ENCODE results near the gene SPEN.

The SPEN gene

DNA sequence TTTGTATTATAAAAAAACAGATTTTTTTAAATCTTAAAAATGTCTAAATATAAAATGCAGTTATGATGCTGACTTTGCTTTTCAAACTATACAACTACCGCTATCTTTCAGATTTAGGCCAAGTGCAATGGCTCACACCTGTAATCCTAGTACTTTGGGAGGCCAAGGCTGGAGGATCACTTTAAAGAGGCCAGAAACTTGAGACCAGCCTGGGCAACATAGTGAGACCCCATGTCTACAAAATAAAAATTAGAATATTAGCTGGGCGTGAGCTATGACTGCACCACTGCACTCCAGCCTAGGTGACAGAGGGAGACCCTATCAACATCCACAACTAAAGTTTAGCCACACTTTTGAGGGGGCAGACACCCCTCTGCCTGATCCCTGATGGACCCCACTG is 108.0 kb downstream of the SPEN start:
- Histone ChIP-seq H3K4me1 (ENCODE audit: control insufficient read depth in 1 of 2, insufficient read depth in 2 of 2, low read length in 2 of 2) (peaks cover 11 to 23% of the 10 kb centered on the region in 2 experiments), H4K91ac (ENCODE audit: low read depth, low read length) (no peak overlapping the region), H3K9ac (ENCODE audit: low read length) (no peak overlapping the region), H3K9me3 (ENCODE audit: insufficient read depth, low read depth, low read length) (no peaks in the 10 kb centered on the region), H2AFZ (ENCODE audit: insufficient read depth, low read length, poor library complexity) (no peak overlapping the region), H3K4me3 (ENCODE audit: low read depth, low read length) (no peak overlapping the region), H4K12ac (ENCODE audit: low read depth, low read length) (no peak overlapping the region), H2BK120ac (ENCODE audit: insufficient read depth, low read length, poor library complexity) (no peak overlapping the region), H3K36me3 (ENCODE audit: control insufficient read depth in 1 of 2, insufficient read depth in 2 of 2, low read length in 2 of 2) (peaks cover 0 to 4% of the 10 kb centered on the region in 2 experiments), H3K79me2 (ENCODE audit: control insufficient read depth, insufficient read depth, low read length, poor library complexity) (peaks cover 2% of the 10 kb centered on the region), H3K14ac (ENCODE audit: low read length) (no peak overlapping the region), H3K27me3 (ENCODE audit: insufficient read depth, low read length) (no peaks in the 10 kb centered on the region), H3K18ac (ENCODE audit: low read length) (no peak overlapping the region), H2BK12ac (ENCODE audit: low read length) (no peak overlapping the region), H3K4me2 (ENCODE audit: low read length) (no peak overlapping the region), H3K23ac (ENCODE audit: low read length) (no peak overlapping the region), H2BK5ac (ENCODE audit: low read depth, low read length, poor library complexity) (no peak overlapping the region), H2AK5ac (ENCODE audit: low read length) (no peak overlapping the region), H4K8ac (ENCODE audit: low read depth, low read length) (no peak overlapping the region), H3K4ac (ENCODE audit: low read depth, low read length) (no peak overlapping the region), H3K79me1 (ENCODE audit: low read length) (peaks cover 4% of the 10 kb centered on the region), H3K27ac (ENCODE audit: low read depth, low read length) (no peak overlapping the region)
- no CpG with 5 or more reads among the region's 2 CpGs for WGBS (ENCODE audit: extremely low coverage, insufficient coverage, insufficient read length)
- DNase-seq, result no peak

DNA sequence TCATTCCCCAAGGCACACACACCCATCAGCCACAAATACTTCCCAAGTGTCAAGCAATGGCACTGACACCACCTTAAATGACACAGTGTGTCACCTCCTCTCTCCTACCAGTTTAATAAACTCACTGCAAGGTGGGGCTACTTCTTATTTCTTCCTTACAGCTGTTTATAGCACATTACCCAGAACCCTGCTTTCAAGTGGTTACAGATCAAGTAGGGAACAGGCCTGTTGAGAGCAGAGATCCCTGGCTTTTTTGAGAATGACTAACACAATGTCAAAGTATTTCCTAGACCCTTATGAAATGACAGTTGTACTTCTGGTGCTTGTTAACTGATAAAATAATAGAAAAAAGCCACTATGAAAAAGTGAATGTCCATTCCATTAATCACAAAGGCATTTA is 108.6 kb downstream of the SPEN start:
- no peak overlapping the region for H3K4ac ChIP-seq (ENCODE audit: low read depth, low read length)
- no peak overlapping the region for H3K14ac ChIP-seq (ENCODE audit: low read length)
- no peak overlapping the region for H2BK120ac ChIP-seq (ENCODE audit: insufficient read depth, low read length, poor library complexity)
- H3K27ac ChIP-seq (ENCODE audit: low read depth, low read length), result no peak overlapping the region
- H3K9me3 ChIP-seq (ENCODE audit: insufficient read depth, low read depth, low read length), result no peaks in the 10 kb centered on the region
- no peaks in the 10 kb centered on the region for H3K27me3 ChIP-seq (ENCODE audit: insufficient read depth, low read length)
- H2BK5ac ChIP-seq (ENCODE audit: low read depth, low read length, poor library complexity), result no peak overlapping the region
- peak in 1 of 2 donors; percentile 75 for DNase-seq
- peaks cover 0 to 4% of the 10 kb centered on the region in 2 experiments for H3K36me3 ChIP-seq (ENCODE audit: control insufficient read depth in 1 of 2, insufficient read depth in 2 of 2, low read length in 2 of 2)
- H3K79me2 ChIP-seq (ENCODE audit: control insufficient read depth, insufficient read depth, low read length, poor library complexity), result peaks cover 2% of the 10 kb centered on the region
- no peak overlapping the region for H4K12ac ChIP-seq (ENCODE audit: low read depth, low read length)
- no peak overlapping the region for H3K23ac ChIP-seq (ENCODE audit: low read length)
- H3K9ac ChIP-seq (ENCODE audit: low read length), result no peak overlapping the region
- H4K8ac ChIP-seq (ENCODE audit: low read depth, low read length), result no peak overlapping the region
- no peak overlapping the region for H3K18ac ChIP-seq (ENCODE audit: low read length)
- H3K4me1 ChIP-seq (ENCODE audit: control insufficient read depth in 1 of 2, insufficient read depth in 2 of 2, low read length in 2 of 2), result peaks cover 11 to 19% of the 10 kb centered on the region in 2 experiments
- no peak overlapping the region for H4K91ac ChIP-seq (ENCODE audit: low read depth, low read length)
- peaks cover 4% of the 10 kb centered on the region for H3K79me1 ChIP-seq (ENCODE audit: low read length)
- no peak overlapping the region for H2AFZ ChIP-seq (ENCODE audit: insufficient read depth, low read length, poor library complexity)
- no peak overlapping the region for H3K4me3 ChIP-seq (ENCODE audit: low read depth, low read length)
- no peak overlapping the region for H2BK12ac ChIP-seq (ENCODE audit: low read length)
- H2AK5ac ChIP-seq (ENCODE audit: low read length), result no peak overlapping the region
- no peak overlapping the region for H3K4me2 ChIP-seq (ENCODE audit: low read length)

DNA sequence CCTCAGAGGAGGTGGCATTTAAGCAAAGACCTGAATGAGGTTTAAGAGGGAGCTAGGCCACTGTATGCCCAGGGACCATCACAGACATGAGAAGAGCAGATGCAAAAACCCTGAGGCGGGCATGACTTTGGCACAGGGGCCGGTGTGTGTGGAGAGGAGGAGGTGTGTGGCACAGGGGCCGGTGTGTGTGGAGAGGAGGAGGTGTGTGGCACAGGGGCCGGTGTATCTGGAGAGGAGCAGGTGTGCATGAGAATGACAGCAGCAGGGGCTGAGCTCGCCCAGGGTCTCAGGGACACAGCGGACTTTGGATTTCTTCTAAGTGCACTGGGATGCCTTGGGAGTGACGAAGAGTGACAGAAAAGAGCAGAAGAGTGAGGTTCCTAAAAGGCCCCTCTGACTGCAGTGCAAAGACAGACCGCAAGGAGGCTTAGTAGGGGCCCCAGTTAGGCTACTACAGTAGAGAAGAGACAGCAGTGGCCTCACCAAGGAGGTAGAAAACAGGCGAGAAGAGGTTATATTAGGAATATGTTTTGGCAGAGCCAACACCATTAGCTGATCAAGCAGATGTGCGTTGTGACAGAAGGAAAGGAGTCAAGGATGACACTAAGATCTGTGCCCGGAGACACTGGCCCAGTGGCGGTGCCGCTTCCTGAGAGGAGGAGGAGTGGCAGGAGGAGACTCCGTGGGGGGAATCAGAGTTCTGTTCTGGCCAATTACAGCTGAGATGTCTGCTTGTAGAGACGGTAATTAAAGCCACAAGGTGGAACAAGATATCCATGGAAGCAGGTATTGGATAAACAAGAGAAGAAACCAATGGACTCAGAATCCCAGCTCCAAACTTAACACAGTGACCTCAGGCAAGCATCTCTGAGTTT is 110.0 kb downstream of the SPEN start:
- Histone ChIP-seq H3K18ac (ENCODE audit: low read length) (no peak overlapping the region), H3K4me3 (ENCODE audit: low read depth, low read length) (no peak overlapping the region), H4K91ac (ENCODE audit: low read depth, low read length) (no peak overlapping the region), H3K9me3 (ENCODE audit: insufficient read depth, low read depth, low read length) (no peaks in the 10 kb centered on the region), H2AK5ac (ENCODE audit: low read length) (no peak overlapping the region), H4K8ac (ENCODE audit: low read depth, low read length) (no peak overlapping the region), H3K9ac (ENCODE audit: low read length) (no peak overlapping the region), H3K27me3 (ENCODE audit: insufficient read depth, low read length) (no peaks in the 10 kb centered on the region), H3K14ac (ENCODE audit: low read length) (no peak overlapping the region), H2BK12ac (ENCODE audit: low read length) (no peak overlapping the region), H3K23ac (ENCODE audit: low read length) (no peak overlapping the region), H2BK5ac (ENCODE audit: low read depth, low read length, poor library complexity) (no peak overlapping the region), H3K79me1 (ENCODE audit: low read length) (peaks cover 2% of the 10 kb centered on the region), H3K4me1 (ENCODE audit: control insufficient read depth in 1 of 2, insufficient read depth in 2 of 2, low read length in 2 of 2) (peaks cover 7 to 16% of the 10 kb centered on the region in 2 experiments), H2AFZ (ENCODE audit: insufficient read depth, low read length, poor library complexity) (no peak overlapping the region), H2BK120ac (ENCODE audit: insufficient read depth, low read length, poor library complexity) (no peak overlapping the region), H3K4me2 (ENCODE audit: low read length) (no peak overlapping the region), H4K12ac (ENCODE audit: low read depth, low read length) (no peak overlapping the region), H3K79me2 (ENCODE audit: control insufficient read depth, insufficient read depth, low read length, poor library complexity) (peaks cover 2% of the 10 kb centered on the region), H3K27ac (ENCODE audit: low read depth, low read length) (no peak overlapping the region), H3K36me3 (ENCODE audit: control insufficient read depth in 1 of 2, insufficient read depth in 2 of 2, low read length in 2 of 2) (peaks cover 2 to 7% of the 10 kb centered on the region in 2 experiments), H3K4ac (ENCODE audit: low read depth, low read length) (no peak overlapping the region)
- WGBS (ENCODE audit: extremely low coverage, insufficient coverage, insufficient read length), result no CpG with 5 or more reads among the region's 15 CpGs
- DNase-seq, result peak in 1 of 2 donors; percentile 45

DNA sequence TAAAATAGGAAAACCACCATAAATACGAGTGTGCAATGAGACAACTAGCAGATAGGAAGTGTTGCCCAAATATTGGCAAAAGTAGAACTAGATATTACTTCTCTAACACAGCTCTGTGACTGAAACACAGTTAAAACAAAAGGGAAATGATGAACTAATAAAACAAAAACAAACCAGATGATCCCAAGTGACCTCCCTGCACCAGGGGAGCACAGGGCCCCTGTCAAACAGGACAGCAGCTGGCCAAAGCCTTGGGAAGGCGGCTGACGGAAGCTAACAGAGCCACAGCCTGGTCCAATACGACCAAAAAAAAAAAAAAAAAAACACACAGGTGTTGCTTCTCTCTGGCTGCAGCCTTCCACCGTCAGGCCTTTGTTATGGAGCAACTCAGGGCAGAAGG is 110.6 kb downstream of the SPEN start:
- WGBS (ENCODE audit: extremely low coverage, insufficient coverage, insufficient read length), result no CpG with 5 or more reads among the region's 5 CpGs
- H3K4me1 ChIP-seq (ENCODE audit: control insufficient read depth in 1 of 2, insufficient read depth in 2 of 2, low read length in 2 of 2), result peaks cover 3 to 12% of the 10 kb centered on the region in 2 experiments

More for the DNA sequence above, 110.6 kb downstream of the SPEN start:
- Histone ChIP-seq H3K4me2 (ENCODE audit: low read length) (no peak overlapping the region), H2BK120ac (ENCODE audit: insufficient read depth, low read length, poor library complexity) (no peak overlapping the region), H3K79me1 (ENCODE audit: low read length) (no peaks in the 10 kb centered on the region), H3K18ac (ENCODE audit: low read length) (no peak overlapping the region), H4K8ac (ENCODE audit: low read depth, low read length) (no peak overlapping the region), H3K27me3 (ENCODE audit: insufficient read depth, low read length) (no peaks in the 10 kb centered on the region), H3K4ac (ENCODE audit: low read depth, low read length) (no peak overlapping the region), H3K23ac (ENCODE audit: low read length) (no peak overlapping the region), H3K4me3 (ENCODE audit: low read depth, low read length) (no peak overlapping the region), H3K27ac (ENCODE audit: low read depth, low read length) (no peak overlapping the region), H3K9me3 (ENCODE audit: insufficient read depth, low read depth, low read length) (no peaks in the 10 kb centered on the region), H2AK5ac (ENCODE audit: low read length) (no peak overlapping the region), H3K14ac (ENCODE audit: low read length) (no peak overlapping the region), H2AFZ (ENCODE audit: insufficient read depth, low read length, poor library complexity) (no peak overlapping the region), H2BK12ac (ENCODE audit: low read length) (no peak overlapping the region), H3K36me3 (ENCODE audit: control insufficient read depth in 1 of 2, insufficient read depth in 2 of 2, low read length in 2 of 2) (peaks cover 4 to 7% of the 10 kb centered on the region in 2 experiments), H2BK5ac (ENCODE audit: low read depth, low read length, poor library complexity) (no peak overlapping the region), H3K79me2 (ENCODE audit: control insufficient read depth, insufficient read depth, low read length, poor library complexity) (no peaks in the 10 kb centered on the region), H3K9ac (ENCODE audit: low read length) (no peak overlapping the region), H4K91ac (ENCODE audit: low read depth, low read length) (no peak overlapping the region), H4K12ac (ENCODE audit: low read depth, low read length) (no peak overlapping the region)
- DNase-seq, result no peak
